Liver (tissue), 9 donors: ENCODE results near the gene HES4. TPM values are rescaled to one million over a fixed set of nuclear protein-coding genes. Genes with fewer than 3 reads are reported as not detected.
"Not testable (repeated sequence)": the region's sequence is repeated elsewhere in the genome, so short reads cannot be mapped to it uniquely, and the experiment has no call there.

ENCODE experiments used
- DNase-seq: peaks from one replicate; pipeline ENCODE4 v3.0.0-alpha.2; 2017; ENCODE audit warnings: low spot score
- H3K27ac ChIP-seq, 2 donors: one replicate each; pipeline ENCODE4 v1.7.0; 2013; ENCODE audit warnings: inconsistent platforms in 2 of 2, low read length in 2 of 2, control low read depth in 1 of 2, low read depth in 1 of 2, mild to moderate bottlenecking in 1 of 2
- H3K27me3 ChIP-seq, 4 donors: one replicate each; pipeline versions ENCODE4 v1.6.1 to v1.7.0; 2013; ENCODE audit warnings: low read length in 3 of 4, inconsistent platforms in 1 of 4, mild to moderate bottlenecking in 1 of 4, moderate library complexity in 1 of 4; ENCODE audit not compliant: control insufficient read depth in 4 of 4, insufficient read depth in 4 of 4
- H3K36me3 ChIP-seq, 4 donors: one replicate each; pipeline versions ENCODE4 v1.6.1 to v1.7.0; 2013; ENCODE audit warnings: low read length in 3 of 4, mild to moderate bottlenecking in 3 of 4, low read depth in 1 of 4, moderate library complexity in 1 of 4; ENCODE audit not compliant: control insufficient read depth in 4 of 4, insufficient read depth in 3 of 4
- H3K4me1 ChIP-seq, 4 donors: one replicate each; pipeline versions ENCODE4 v1.6.1 to v1.7.0; 2013; ENCODE audit warnings: low read length in 3 of 4, mild to moderate bottlenecking in 3 of 4, moderate library complexity in 1 of 4; ENCODE audit not compliant: control insufficient read depth in 4 of 4, insufficient read depth in 4 of 4
- H3K4me3 ChIP-seq, 3 donors: one replicate each; pipeline versions ENCODE4 v1.6.1 to v1.7.0; 2013; ENCODE audit warnings: low read length in 3 of 3, control low read depth in 1 of 3, low read depth in 1 of 3, mild to moderate bottlenecking in 1 of 3
- H3K9ac ChIP-seq, 2 donors: one replicate each; pipeline ENCODE4 v1.7.0; 2013; ENCODE audit warnings: low read length in 2 of 2, mild to moderate bottlenecking in 2 of 2, moderate library complexity in 2 of 2, control low read depth in 1 of 2, low read depth in 1 of 2
- H3K9me3 ChIP-seq, 4 donors: one replicate each; pipeline versions ENCODE4 v1.6.1 to v1.7.0; 2013; ENCODE audit warnings: low read length in 3 of 4; ENCODE audit not compliant: control insufficient read depth in 4 of 4
- ATF3 ChIP-seq: IDR thresholded peaks from 2 replicates; pipeline ENCODE4 v1.6.1; 2016; ENCODE audit warnings: antibody characterized with exemption
- CTCF ChIP-seq: fragments of 150-350 bp; IDR thresholded peaks from 2 replicates; pipeline ENCODE4 v1.5.1; 2017; ENCODE audit warnings: improper control_type of control experiment, low read depth, low read length; ENCODE audit not compliant: missing input control
- EGR1 ChIP-seq, 2 donors: IDR thresholded peaks; 2 replicates each; pipeline ENCODE4 v1.6.1; 2016 to 2018; ENCODE audit warnings: antibody characterized with exemption in 2 of 2, low read depth in 2 of 2
- FOXA1 ChIP-seq: IDR thresholded peaks from 2 replicates; pipeline ENCODE4 v1.6.1; 2016; ENCODE audit warnings: antibody characterized with exemption
- FOXA2 ChIP-seq: IDR thresholded peaks from 2 replicates; pipeline ENCODE4 v1.6.1; 2016; ENCODE audit warnings: antibody characterized with exemption
- GABPA ChIP-seq, 2 donors: IDR thresholded peaks in 1 of 2; conservative IDR thresholded peaks in 1 of 2; 2 replicates each; pipeline ENCODE4 v1.6.1; 2016; ENCODE audit warnings: antibody characterized with exemption in 2 of 2, mild to moderate bottlenecking in 1 of 2, moderate library complexity in 1 of 2
- HNF4A ChIP-seq, 2 donors: conservative IDR thresholded peaks; 2 replicates each; pipeline ENCODE4 v1.6.1; 2016; ENCODE audit warnings: antibody characterized with exemption in 2 of 2, mild to moderate bottlenecking in 2 of 2
- HNF4G ChIP-seq: IDR thresholded peaks from 2 replicates; pipeline ENCODE4 v1.6.1; 2016; ENCODE audit warnings: antibody characterized with exemption
- JUND ChIP-seq, 2 donors: IDR thresholded peaks; 2 replicates each; pipeline ENCODE4 v1.6.1; 2016; ENCODE audit warnings: antibody characterized with exemption in 2 of 2
- MAX ChIP-seq: IDR thresholded peaks from 2 replicates; pipeline ENCODE4 v1.6.1; 2016; ENCODE audit warnings: antibody characterized with exemption
- NR2F2 ChIP-seq: IDR thresholded peaks from 2 replicates; pipeline ENCODE4 v1.6.1; 2016; ENCODE audit warnings: antibody characterized with exemption
- RAD21 ChIP-seq, 2 donors: IDR thresholded peaks; 2 replicates each; pipeline ENCODE4 v1.6.1; 2016; ENCODE audit warnings: antibody characterized with exemption in 2 of 2, mild to moderate bottlenecking in 2 of 2
- REST ChIP-seq: IDR thresholded peaks from 2 replicates; pipeline ENCODE4 v1.6.1; 2016; ENCODE audit warnings: antibody characterized with exemption, mild to moderate bottlenecking
- RXRA ChIP-seq, 2 donors: IDR thresholded peaks; 2 replicates each; pipeline ENCODE4 v1.6.1; 2017 to 2018; ENCODE audit warnings: antibody characterized with exemption in 2 of 2, mild to moderate bottlenecking in 1 of 2
- SP1 ChIP-seq: IDR thresholded peaks from 2 replicates; pipeline ENCODE4 v1.6.1; 2018; ENCODE audit warnings: antibody characterized with exemption, mild to moderate bottlenecking
- TAF1 ChIP-seq: conservative IDR thresholded peaks from 2 replicates; pipeline ENCODE4 v1.6.1; 2016; ENCODE audit warnings: antibody characterized with exemption, mild to moderate bottlenecking
- YY1 ChIP-seq: IDR thresholded peaks from 2 replicates; pipeline ENCODE4 v1.6.1; 2016; ENCODE audit warnings: antibody characterized with exemption, mild to moderate bottlenecking
- ZBTB33 ChIP-seq: IDR thresholded peaks from 2 replicates; pipeline ENCODE4 v1.6.1; 2016; ENCODE audit warnings: antibody characterized with exemption
- WGBS: extraction: QIAGEN DNeasy Blood & Tissue Kit; methylation state at CpG from one replicate; pipeline ENCODE4 v1.1.7; 2013; 5-methylcytosine and 5-hydroxymethylcytosine counted together
- polyA plus RNA-seq, 2 donors: library from polyadenylated mRNA; stranded (reverse) in 1 of 2; unstranded in 1 of 2; fragments of 200-250 nt in 1 of 2; fragments of >200 nt in 1 of 2; fragmentation: Nextera tagmentation in 1 of 2; extraction: Ambion mirVana in 1 of 2; gene quantifications; one replicate each; pipeline versions ENCODE4 v1.2.1 to v1.2.3, GENCODE V29; 2013 to 2015
- total RNA-seq, 2 donors: library from RNA; depleted of rRNA; stranded (reverse); fragments of >200 nt; gene quantifications; one replicate each; pipeline ENCODE4 v1.2.3, GENCODE V29; 2014
- donor health status: healthy.
- donor health status: healthy.
- donor health status: healthy.
- donor health status: healthy.
- donor health status: healthy.

Gene HES4
- total and polyA plus RNA-seq, 4 donors: 0.93 to 1.9 (median 1.7) TPM

GRCh38 chr1:991275-991674, 8.6 kb downstream of the HES4 start:
- 95% methylated on average over 6 of the region's 6 CpGs for WGBS
- H3K4me1 ChIP-seq: not testable (repeated sequence)

GRCh38 chr1:988061-988460, 11.8 kb downstream of the HES4 start:
- not testable (repeated sequence) for DNase-seq, H3K4me3 ChIP-seq, H3K27me3 ChIP-seq, H3K27ac ChIP-seq, H3K4me1 ChIP-seq, H3K36me3 ChIP-seq, H3K9me3 ChIP-seq, H3K9ac ChIP-seq
- WGBS: 86% methylated on average over 5 of the region's 5 CpGs

More at GRCh38 chr1:991275-991674, 8.6 kb downstream of the HES4 start:
- H3K36me3 ChIP-seq, H3K27ac ChIP-seq, DNase-seq, H3K9ac ChIP-seq, H3K27me3 ChIP-seq, H3K9me3 ChIP-seq, H3K4me3 ChIP-seq: not testable (repeated sequence)

GRCh38 chr1:985126-985525, 14.8 kb downstream of the HES4 start:
- Histone ChIP-seq H3K27ac (no peak overlapping the region), H3K36me3 (no peaks in the 10 kb centered on the region), H3K4me1 (peaks cover 0 to 2% (median 0%) of the 10 kb centered on the region in 4 donors), H3K27me3 (peaks cover 0 to 6% (median 2%) of the 10 kb centered on the region in 4 donors), H3K9me3 (no peaks in the 10 kb centered on the region), H3K9ac (no peak overlapping the region), H3K4me3 (no peak overlapping the region)
- no peak for DNase-seq
- 78% methylated on average over 13 of the region's 13 CpGs for WGBS
- TF ChIP-seq FOXA2 (no peak), REST (no peak), NR2F2 (no peak), MAX (no peak), HNF4A (conservative IDR thresholded peaks at IDR 0.05) (no peak), GABPA (IDR thresholded peaks at IDR 0.05 in 1 of 2, conservative IDR thresholded peaks at IDR 0.05 in 1 of 2) (no peak), RAD21 (IDR thresholded peaks at IDR 0.05) (no peak), EGR1 (IDR thresholded peaks at IDR 0.05; ENCODE audit: low read depth in 2 of 2) (no peak), ZBTB33 (no peak), SP1 (no peak), RXRA (IDR thresholded peaks at IDR 0.05) (no peak), YY1 (no peak), FOXA1 (no peak), JUND (IDR thresholded peaks at IDR 0.05) (no peak), TAF1 (no peak), HNF4G (no peak), ATF3 (no peak), CTCF (no peak)
